ENCODE measurements around the gene KDM4B. TPM values are rescaled to one million over a fixed set of nuclear protein-coding genes. Genes with fewer than 3 reads are reported as not detected.
A peak's percentile ranks its signal among the peaks of the same experiment; 100 is the strongest.

KDM4B gene
- total RNA-seq, 1 experiment from 2014 or later, result 43.7 TPM

- H4K20me1 ChIP-seq (ENCODE audit: control insufficient read depth, insufficient read depth, insufficient read length), result no peaks in the 10 kb centered on the region
- no peak overlapping the region for H3K9ac ChIP-seq (ENCODE audit: extremely low read depth, insufficient read length, low read length)
- H2AK5ac ChIP-seq (ENCODE audit: insufficient read length, low read length), result no peak overlapping the region
- no peaks in the 10 kb centered on the region for H3K9me3 Mint-ChIP-seq
- H3K18ac ChIP-seq (ENCODE audit: insufficient read length, low read depth, low read length), result no peak overlapping the region
- no peak overlapping the region for H2BK120ac ChIP-seq (ENCODE audit: low read depth, low read length, poor library complexity, severe bottlenecking)
- no peak overlapping the region for H3K4me2 ChIP-seq (ENCODE audit: insufficient read depth, insufficient read length, low read length)
- H3K27me3 ChIP-seq (ENCODE audit: insufficient read depth, low read length), result no peaks in the 10 kb centered on the region
- H4K8ac ChIP-seq (replicated peaks; ENCODE audit: insufficient read length, low read depth, low read length), result no peak overlapping the region
- H3K23ac ChIP-seq (ENCODE audit: insufficient read length, low read depth, low read length), result no peak overlapping the region
- no peaks in the 10 kb centered on the region for H3K27me3 Mint-ChIP-seq (ENCODE audit: low read depth)
- H4K5ac ChIP-seq (ENCODE audit: insufficient read length, low read depth, low read length), result no peak overlapping the region
- no peaks in the 10 kb centered on the region for H3K9me3 ChIP-seq (ENCODE audit: control insufficient read depth, low read depth, low read length)
- H3K4me1 ChIP-seq (ENCODE audit: insufficient read depth, low read length), result peaks cover 2% of the 10 kb centered on the region; the same call in 1 of the 2 replicates
- H3K27ac ChIP-seq (ENCODE audit: insufficient read length, low read depth, low read length), result no peak overlapping the region
- H3K4ac ChIP-seq (ENCODE audit: low read depth, low read length), result no peak overlapping the region
- no peak overlapping the region for H2BK20ac ChIP-seq (ENCODE audit: low read depth, low read length, poor library complexity, severe bottlenecking)
- no peak overlapping the region for H2BK12ac ChIP-seq (ENCODE audit: insufficient read length, low read depth, low read length)
- no peak for DNase-seq
- no peak overlapping the region for H2BK5ac ChIP-seq (ENCODE audit: insufficient read length, low read length)
- H3K4me3 Mint-ChIP-seq, result no peak overlapping the region; a peak in 1 of 5 replicates
- H2BK15ac ChIP-seq (ENCODE audit: low read depth, low read length), result no peak overlapping the region
- peak overlapping the region; percentile 72 to 91 (median 82); a peak in 4 of 7 replicates for H3K27ac Mint-ChIP-seq
- no peaks in the 10 kb centered on the region for H3K36me3 Mint-ChIP-seq (ENCODE audit: insufficient read depth in 1 of 3, low read depth in 3 of 3)
- no peaks in the 10 kb centered on the region for H3K23me2 ChIP-seq (ENCODE audit: insufficient read length, low read depth, low read length, poor library complexity, severe bottlenecking)
- H3K56ac ChIP-seq (ENCODE audit: insufficient read length, low read depth, low read length), result no peak overlapping the region
- no CpG with 5 or more reads among the region's 24 CpGs for WGBS (ENCODE audit: extremely low coverage, insufficient read length, low lambda C conversion rate)
- H3K14ac ChIP-seq (ENCODE audit: insufficient read depth, low read length), result no peak overlapping the region; the same call in 1 of the 2 replicates
- no peak overlapping the region for H2AFZ ChIP-seq (ENCODE audit: low read length)
- TF ChIP-seq CTCF (conservative IDR thresholded peaks at IDR 0.05), result no peak
- H3K79me2 ChIP-seq (ENCODE audit: insufficient read depth, low read length), result peaks cover 11% of the 10 kb centered on the region; the same call in 1 of the 2 replicates
- H3K4me1 Mint-ChIP-seq, result peaks cover 45 to 64% of the 10 kb centered on the region in 2 experiments
- H3K79me1 ChIP-seq (ENCODE audit: insufficient read depth, low read depth, low read length, poor library complexity, severe bottlenecking), result peaks cover 4% of the 10 kb centered on the region
- no peak overlapping the region for H3T11ph ChIP-seq (ENCODE audit: low read length)
- no peak overlapping the region for H4K91ac ChIP-seq (ENCODE audit: insufficient read length, low read depth, low read length)
Observed at GRCh38 chr19:4987692-4988370, 18.9 kb downstream of the KDM4B start.
